Chondrocyte (in vitro differentiated cells): ENCODE measurements around the gene GPAT3. TPM values are rescaled to one million over a fixed set of nuclear protein-coding genes. Genes with fewer than 3 reads are reported as not detected.

ENCODE experiments used
- DNase-seq: peaks from one replicate; pipeline ENCODE4 v3.0.0; 2021; ENCODE audit warnings: mixed read lengths, low spot score
- H3K27ac Mint-ChIP-seq: one replicate; pipeline ENCODE4 v1.8.0; 2021; ENCODE audit warnings: mild to moderate bottlenecking, moderate library complexity, mixed read lengths; ENCODE audit not compliant: unreplicated experiment
- H3K27me3 Mint-ChIP-seq: 2 replicates; pipeline ENCODE4 v1.8.0; 2021; ENCODE audit warnings: low read depth, mixed read lengths
- H3K36me3 Mint-ChIP-seq: 2 replicates; pipeline ENCODE4 v1.8.0; 2021; ENCODE audit warnings: low read depth, mixed read lengths
- H3K4me1 Mint-ChIP-seq: 2 replicates; pipeline ENCODE4 v1.8.0; 2021; ENCODE audit warnings: low read depth, mild to moderate bottlenecking, mixed read lengths
- H3K4me3 Mint-ChIP-seq: one replicate; pipeline ENCODE4 v1.8.0; 2021; ENCODE audit warnings: mild to moderate bottlenecking, moderate library complexity, mixed read lengths; ENCODE audit not compliant: unreplicated experiment
- H3K9me3 Mint-ChIP-seq: 2 replicates; pipeline ENCODE4 v1.8.0; 2021; ENCODE audit warnings: low read depth, mixed read lengths
- total RNA-seq: library from RNA; stranded (reverse); gene quantifications from 3 replicates; pipeline ENCODE4 v1.2.1, GENCODE V29; 2021
- TF ChIP-seq, protein P1 (sequence below): fragments of 200-600 bp; sonication (generic); IDR thresholded peaks from 2 replicates; pipeline ENCODE4 v1.5.0; 2021; ENCODE audit warnings: antibody characterized with exemption, mild to moderate bottlenecking, moderate library complexity

GPAT3 gene
- total RNA-seq, 1 donor from 2014 or later = 0.07 TPM

DNA sequence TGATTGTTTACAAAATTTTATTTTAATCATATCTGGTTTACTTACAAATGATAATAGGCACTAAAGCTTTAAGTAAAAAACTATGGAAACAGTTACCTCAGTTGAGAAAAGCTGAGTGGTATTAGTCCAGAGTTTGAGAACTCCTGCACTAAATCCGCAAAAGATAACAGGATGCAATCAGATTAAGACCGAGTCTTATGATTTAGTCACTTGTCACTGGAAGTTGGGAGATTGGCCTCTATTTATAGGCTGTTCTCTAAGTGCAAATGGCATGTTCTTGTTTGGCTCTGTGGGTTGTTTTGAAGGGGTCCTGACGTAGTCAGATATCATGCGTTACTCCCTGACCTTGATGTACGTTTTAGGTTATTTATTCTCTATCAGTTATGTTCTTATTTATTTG is 6.3 kb downstream of the GPAT3 start:
- DNase-seq = no peak
- H3K27ac Mint-ChIP-seq = no peak overlapping the region
- no peaks in the 10 kb centered on the region for H3K4me1 Mint-ChIP-seq
- H3K4me3 Mint-ChIP-seq = no peak overlapping the region
- H3K9me3 Mint-ChIP-seq = no peaks in the 10 kb centered on the region
- TF ChIP-seq, protein P1, sequence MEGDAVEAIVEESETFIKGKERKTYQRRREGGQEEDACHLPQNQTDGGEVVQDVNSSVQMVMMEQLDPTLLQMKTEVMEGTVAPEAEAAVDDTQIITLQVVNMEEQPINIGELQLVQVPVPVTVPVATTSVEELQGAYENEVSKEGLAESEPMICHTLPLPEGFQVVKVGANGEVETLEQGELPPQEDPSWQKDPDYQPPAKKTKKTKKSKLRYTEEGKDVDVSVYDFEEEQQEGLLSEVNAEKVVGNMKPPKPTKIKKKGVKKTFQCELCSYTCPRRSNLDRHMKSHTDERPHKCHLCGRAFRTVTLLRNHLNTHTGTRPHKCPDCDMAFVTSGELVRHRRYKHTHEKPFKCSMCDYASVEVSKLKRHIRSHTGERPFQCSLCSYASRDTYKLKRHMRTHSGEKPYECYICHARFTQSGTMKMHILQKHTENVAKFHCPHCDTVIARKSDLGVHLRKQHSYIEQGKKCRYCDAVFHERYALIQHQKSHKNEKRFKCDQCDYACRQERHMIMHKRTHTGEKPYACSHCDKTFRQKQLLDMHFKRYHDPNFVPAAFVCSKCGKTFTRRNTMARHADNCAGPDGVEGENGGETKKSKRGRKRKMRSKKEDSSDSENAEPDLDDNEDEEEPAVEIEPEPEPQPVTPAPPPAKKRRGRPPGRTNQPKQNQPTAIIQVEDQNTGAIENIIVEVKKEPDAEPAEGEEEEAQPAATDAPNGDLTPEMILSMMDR = no peak
- H3K36me3 Mint-ChIP-seq = no peaks in the 10 kb centered on the region
- H3K27me3 Mint-ChIP-seq = peaks cover under 1% of the 10 kb centered on the region

DNA sequence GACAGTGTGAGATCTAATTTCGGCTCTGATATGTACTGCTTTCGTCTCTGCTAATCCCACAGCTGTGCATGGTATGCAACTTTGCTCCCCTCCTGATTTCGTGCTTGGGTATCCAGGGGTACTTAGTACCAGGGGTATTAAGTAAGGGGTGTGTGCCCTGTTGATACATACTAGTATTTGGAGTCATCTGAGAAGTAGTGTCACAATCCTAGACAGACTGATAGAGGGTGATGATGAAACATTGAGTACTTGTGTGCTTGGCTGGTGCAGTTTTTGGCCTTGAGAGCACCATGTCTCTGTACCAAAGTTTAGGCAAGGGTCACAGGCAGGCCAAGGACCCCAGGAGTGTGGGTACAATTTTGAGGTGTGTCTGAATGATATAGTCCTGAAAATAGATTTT is 10.9 kb downstream of the GPAT3 start:
- no peak overlapping the region for H3K27ac Mint-ChIP-seq
- no peaks in the 10 kb centered on the region for H3K36me3 Mint-ChIP-seq
- no peaks in the 10 kb centered on the region for H3K9me3 Mint-ChIP-seq
- H3K4me1 Mint-ChIP-seq = peaks cover 3% of the 10 kb centered on the region
- no peak overlapping the region for H3K4me3 Mint-ChIP-seq
- TF ChIP-seq, protein P1 = no peak
- DNase-seq = no peak
- H3K27me3 Mint-ChIP-seq = no peaks in the 10 kb centered on the region

DNA sequence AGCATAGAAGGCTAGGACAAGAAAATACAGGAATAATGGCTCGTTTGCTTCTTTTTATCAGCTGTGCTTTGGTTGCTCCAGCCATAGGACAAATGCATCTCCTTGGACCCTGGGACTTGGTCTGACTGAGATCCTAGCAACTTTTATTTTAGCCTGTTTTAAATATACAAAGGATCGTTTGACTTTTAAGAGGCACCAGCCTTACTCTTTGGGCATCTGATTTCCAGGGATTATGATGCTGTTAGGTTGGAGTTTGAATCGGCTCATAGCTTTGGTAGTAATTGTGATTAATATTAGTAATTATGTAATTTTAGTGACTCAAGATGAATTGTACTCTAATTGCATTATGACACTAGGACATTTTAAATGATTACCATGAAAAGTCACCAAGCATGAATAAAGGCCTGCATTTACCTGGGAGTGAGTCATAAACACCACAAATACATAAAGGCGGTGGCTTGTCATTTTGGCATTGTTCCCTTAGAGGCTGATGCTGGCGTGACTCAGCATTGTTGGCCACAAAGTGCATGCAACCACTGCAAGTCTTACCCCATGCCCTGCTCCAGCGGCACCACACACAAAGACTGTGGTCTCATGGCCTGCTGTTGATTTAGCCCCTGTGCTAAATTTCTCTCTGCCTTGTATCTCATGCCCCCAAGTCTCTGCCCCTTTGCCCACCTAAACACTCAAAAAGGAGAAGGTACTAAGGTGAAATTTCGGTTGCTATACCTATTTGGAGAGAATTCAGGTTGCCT is 12.4 kb downstream of the GPAT3 start:
- no peak for DNase-seq
- Mint-ChIP-seq H3K9me3 (no peaks in the 10 kb centered on the region), H3K4me3 (no peak overlapping the region), H3K27me3 (no peaks in the 10 kb centered on the region), H3K27ac (no peak overlapping the region), H3K4me1 (peaks cover 3% of the 10 kb centered on the region), H3K36me3 (no peaks in the 10 kb centered on the region)
- TF ChIP-seq, protein P1 = no peak

DNA sequence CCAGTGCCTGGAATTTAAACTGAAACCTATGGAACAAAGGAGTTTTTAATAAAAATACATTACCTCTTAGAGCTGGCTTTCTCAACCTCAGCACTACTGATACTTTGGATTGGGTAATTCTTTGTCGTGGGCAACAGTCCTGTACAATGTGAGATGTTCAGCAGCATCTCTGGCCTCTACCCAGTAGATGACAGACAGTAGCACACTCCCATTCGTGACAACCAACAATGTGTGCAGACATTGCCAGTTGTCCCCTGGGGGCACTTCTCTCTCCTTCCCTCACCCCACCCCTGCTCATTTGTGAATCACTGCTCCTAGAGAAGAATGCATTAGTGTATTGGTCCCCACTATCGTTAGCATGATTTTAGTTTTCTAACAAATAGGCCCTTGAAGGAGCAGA is 16.2 kb downstream of the GPAT3 start:
- DNase-seq = no peak
- no peaks in the 10 kb centered on the region for H3K9me3 Mint-ChIP-seq
- H3K4me3 Mint-ChIP-seq = no peak overlapping the region
- no peaks in the 10 kb centered on the region for H3K36me3 Mint-ChIP-seq
- TF ChIP-seq, protein P1 = no peak
- H3K27me3 Mint-ChIP-seq = no peaks in the 10 kb centered on the region
- peaks cover 3% of the 10 kb centered on the region for H3K4me1 Mint-ChIP-seq
- H3K27ac Mint-ChIP-seq = no peak overlapping the region

DNA sequence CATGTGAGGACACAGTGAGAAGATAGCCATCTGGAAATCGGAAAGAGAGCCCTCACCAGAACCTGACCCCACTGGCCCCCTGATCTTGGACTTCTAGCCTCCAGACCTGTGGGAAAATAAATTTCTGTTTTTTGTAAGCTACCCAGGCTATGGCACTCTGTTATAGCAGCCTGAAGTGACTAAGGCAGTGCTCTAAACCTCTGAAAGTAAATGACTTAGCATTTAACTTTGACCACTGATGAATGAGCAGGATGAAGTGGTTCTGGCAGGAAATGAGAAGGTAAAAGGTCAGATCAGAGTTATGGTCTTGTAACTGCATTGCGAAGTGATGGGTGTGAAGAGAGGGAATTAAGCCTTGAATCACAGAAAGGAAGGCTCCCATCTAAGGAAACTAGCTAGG is 17.0 kb downstream of the GPAT3 start:
- no peak overlapping the region for H3K27ac Mint-ChIP-seq
- peaks cover 2% of the 10 kb centered on the region for H3K27me3 Mint-ChIP-seq
- H3K4me3 Mint-ChIP-seq = no peak overlapping the region
- peaks cover 3% of the 10 kb centered on the region for H3K4me1 Mint-ChIP-seq
- H3K36me3 Mint-ChIP-seq = no peaks in the 10 kb centered on the region
- H3K9me3 Mint-ChIP-seq = no peaks in the 10 kb centered on the region
- TF ChIP-seq, protein P1 = no peak
- DNase-seq = no peak
